Stimulated activated CD8-positive, alpha-beta memory T cell treated with anti-CD3 and anti-CD28 coated beads, Interleukin-12 subunit alpha, Interleukin-12 subunit beta, amount 100 ng/mL, for 4 hours (primary cell): ENCODE measurements around the gene RASL10A.
A peak's percentile ranks its signal among the peaks of the same experiment; 100 is the strongest.

Experiments used
- DNase-seq: peaks from one replicate; pipeline ENCODE4 v3.0.0-alpha.2; 2020; ENCODE audit warnings: low read depth

Gene RASL10A

DNA sequence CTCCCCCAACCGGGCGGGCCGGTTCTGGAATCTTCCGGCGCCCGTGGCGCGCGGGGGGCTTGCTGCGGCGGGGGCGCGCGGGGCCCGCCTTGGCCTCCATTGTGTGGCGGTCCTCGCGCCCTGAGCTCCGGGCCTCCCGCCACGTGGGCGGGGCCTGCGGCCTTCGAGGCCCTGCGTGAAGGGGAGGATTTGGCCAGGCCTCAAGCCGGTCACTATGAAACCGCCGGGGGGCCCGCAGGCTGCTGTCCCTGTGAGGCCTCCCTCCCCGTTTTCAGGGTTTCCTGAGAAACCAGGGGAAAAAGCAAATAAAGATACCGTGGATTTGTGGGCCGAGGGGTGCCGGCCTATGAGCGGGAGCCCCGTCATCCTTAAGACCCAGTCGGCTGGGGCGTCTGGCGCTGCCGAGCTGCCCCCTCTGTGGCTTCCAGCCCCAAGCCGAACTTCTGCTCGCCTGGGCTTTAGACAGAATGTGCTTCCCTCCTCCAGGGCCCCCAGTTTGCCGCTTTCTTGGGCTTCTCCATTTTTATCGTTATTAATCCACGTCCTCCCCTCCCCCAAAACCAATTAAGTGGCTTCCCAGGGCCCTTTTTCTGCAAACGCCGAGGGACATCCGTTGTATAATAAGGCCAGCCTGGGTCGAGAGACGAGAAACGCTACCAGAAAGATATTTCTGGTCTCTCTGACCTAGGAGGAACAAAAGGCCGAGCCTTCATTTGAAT is 46.8 kb downstream of the RASL10A start:
- DNase-seq: peak; percentile 21

DNA sequence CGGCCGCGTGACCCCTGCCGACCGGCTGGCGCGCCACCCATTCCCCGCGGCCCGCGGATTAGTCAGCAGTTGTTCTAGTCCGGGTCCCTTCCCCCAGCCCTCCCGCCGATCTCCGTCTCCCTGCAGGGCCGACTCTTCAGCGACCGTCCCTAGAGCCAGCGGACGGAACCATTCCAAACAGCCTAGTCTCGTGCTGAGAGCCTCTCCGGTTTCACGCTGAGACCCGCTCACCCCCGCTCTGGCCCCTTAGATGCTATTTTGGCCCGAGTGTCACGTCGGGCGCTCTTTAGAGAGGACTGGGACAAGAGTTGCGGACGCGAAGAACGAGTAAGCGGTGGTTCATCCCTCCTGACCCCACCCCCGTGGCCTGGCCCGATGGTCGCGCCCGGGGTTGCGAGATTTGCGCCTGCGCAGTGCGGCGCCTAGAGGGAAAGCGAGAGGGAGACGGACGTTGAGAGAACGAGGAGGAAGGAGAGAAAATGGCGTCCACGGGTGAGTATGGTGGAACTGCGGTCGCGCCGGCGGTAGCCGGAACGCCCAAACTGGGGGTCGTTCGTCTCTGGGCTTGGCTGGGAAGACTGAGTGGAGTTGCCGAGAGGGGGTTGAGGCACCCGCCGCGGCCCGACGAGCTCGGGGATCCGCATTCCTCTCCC is 47.5 kb downstream of the RASL10A start, which contains the start of the genes EWSR1 and RHBDD3:
Gene EWSR1 (plus strand): TSS at position 411 of the 653 bp plus-strand sequence. CDS start 69 bp downstream, at position 480.
Gene RHBDD3 (minus strand): TSS at position 124 of the 653 bp plus-strand sequence. CDS start 2,355 bp downstream, outside the sequence.
- peak; percentile 93 for DNase-seq

- no peak for DNase-seq
Observed at GRCh38 chr22:29267462-29267857, 48.0 kb downstream of the RASL10A start.

DNA sequence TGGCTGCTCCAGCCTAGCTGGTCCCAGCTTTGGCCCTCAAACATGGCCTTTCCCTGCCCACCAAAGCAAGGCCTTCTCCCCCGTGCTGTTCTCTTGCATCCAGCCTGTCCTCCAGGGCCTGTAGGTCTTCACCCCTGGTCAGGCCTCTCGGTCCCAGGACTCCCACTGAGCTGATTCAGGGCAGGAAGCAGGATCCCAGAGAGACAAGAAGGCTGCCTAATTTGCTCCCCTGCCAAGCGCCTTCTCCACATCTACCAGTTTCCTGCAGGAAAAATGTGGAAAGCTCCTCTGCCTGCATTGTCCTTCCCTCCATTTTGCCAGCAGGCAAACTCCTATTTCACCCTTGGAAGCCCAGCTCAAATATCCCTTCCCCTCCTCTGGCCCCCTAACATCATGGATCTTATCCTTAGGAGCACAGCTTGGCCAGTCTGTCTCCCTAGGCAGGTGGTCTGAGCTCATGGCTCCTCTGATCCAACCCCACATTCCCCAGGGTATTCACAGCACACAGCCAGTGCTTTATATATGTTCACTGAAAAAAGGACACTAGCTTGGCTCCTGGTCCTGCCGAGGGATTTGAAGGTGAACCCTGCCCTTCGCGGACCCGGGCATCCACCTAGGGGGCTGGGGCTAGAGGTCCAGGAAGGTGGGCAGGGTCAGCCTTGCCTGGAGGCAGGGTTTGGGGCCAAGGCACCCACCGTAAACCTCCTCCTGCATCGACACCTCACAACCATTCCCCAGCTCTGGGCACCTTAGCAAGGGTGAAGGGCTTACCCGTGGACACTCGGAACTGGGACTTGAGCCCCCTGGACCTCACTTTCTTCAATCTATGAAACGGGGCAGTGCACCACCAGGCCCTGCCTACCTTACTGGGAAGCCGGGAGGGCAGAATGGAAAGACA is 48.7 kb downstream of the RASL10A start:
- no peak for DNase-seq

- no peak for DNase-seq
Observed at GRCh38 chr22:29265929-29266328, 49.6 kb downstream of the RASL10A start.

DNA sequence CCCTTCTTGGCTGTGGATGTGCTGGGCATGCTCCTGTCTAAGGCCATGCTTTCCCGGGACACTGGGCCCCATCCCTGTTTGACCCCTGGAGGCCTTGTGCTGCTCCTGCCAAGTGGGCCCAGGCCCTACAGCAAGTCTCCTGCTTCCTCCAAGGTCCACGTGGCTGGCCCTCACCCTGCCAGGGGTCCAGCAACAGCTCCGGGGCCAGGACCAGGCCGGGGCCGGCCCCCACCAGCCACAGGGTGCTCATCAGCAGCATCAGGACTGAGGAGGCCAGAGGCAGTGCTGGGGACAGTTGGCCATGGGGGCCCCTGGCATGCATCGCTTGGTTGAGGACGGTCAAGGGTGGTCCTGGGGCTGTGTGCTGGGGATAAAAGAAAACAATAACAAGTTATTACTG is 50.2 kb downstream of the RASL10A start:
- DNase-seq: no peak

- no peak for DNase-seq
Observed at GRCh38 chr22:29263791-29264276, 51.7 kb downstream of the RASL10A start.
